GM18868 (cell line): ENCODE results near the gene TNFRSF25.

Source experiments
- ATAC-seq: cut with Tn5 transposase; IDR thresholded peaks from one replicate; pipeline ENCODE4 v1.9.1; 2021; ENCODE audit warnings: mild to moderate bottlenecking, moderate library complexity; ENCODE audit not compliant: unreplicated experiment

Gene TNFRSF25

DNA sequence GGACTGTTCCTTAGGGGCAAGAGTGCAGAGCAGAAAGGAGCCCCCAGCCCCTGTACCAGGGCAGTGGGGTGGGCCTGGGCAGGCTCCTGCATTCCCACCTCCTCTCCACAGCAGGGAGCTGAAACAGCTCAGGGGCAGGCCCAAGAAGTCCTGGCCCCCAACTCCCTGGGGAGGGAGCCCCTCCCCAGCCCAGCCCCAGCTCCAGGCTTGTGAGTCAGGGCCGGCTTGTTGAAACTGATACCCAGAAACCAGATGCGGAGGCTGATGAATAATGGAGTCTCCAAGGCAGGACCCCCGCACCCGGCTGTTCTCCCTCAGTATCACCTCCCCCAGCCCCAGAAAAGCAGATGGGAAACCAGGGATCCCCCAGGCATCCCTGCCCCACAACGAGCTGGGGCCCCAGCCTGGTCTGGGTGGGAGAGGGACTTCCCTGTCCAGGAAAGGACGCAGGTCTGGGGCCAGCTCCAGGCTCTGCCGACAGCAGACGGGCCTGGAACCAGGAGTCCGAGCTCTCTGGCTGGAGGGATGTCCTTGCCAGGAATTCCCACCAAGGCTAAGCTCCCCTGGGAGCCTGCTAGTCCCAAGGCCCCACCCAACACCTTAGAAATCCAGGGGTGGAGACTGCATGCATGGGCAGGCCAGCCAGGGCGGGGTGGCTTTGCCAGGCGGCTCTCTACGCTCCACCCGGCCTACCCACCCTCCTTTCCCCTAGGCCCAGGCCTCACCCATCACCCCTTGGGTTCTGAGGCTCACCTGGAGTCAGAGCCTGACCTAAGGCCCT is 22.8 kb upstream of the TNFRSF25 start:
- no peak for ATAC-seq

- no peak for ATAC-seq
Observed at GRCh38 chr1:6487804-6488484, 22.0 kb upstream of the TNFRSF25 start.

DNA sequence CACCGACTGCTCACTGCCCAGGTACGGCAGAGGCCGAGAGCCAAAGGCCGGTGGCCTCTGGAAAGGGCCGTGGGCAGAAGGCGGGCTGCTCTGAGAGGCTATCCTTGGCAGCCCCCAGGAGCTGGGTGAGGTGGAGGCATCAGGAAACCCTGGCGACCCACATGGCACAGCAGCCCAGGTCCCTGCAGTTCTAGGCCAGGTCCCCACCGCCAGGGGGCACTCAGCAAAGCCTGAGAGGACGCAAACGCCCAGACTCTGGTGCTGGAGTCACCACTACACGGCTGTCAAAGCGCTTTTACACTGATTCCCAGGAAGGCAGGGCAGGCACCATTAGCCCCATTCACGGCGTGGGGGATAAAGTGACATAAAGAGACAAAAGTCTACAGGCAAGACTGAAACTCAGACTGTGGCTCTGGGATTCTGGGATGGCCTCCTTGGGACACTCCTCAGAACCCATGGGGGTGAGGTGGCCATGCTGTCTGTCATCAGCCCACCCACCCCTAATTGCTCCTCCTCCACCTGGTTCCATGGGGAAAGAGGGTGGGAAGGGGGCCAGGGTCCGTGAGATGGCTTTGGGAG is 20.5 kb upstream of the TNFRSF25 start:
- ATAC-seq: peak; percentile 58

GRCh38 chr1:6485168-6486101 is 19.5 kb upstream of the TNFRSF25 start:
- no peak for ATAC-seq

DNA sequence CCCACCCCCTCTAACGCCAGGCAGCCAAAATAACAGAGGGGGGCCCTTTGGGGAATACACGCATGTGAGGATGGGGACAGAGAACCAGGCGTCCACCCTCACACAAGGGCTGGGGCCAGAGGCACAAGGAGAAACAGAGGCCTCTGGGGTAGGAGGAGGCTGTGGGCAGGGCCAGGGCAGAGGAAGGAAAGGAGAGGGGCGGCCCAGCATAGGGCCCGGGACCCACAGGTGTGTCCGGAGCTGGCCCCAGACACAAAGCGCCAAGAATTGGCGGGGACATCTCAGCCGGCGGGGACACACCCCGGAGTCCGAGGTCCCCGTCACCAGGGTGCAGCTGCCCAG is 18.8 kb upstream of the TNFRSF25 start:
- no peak for ATAC-seq

DNA sequence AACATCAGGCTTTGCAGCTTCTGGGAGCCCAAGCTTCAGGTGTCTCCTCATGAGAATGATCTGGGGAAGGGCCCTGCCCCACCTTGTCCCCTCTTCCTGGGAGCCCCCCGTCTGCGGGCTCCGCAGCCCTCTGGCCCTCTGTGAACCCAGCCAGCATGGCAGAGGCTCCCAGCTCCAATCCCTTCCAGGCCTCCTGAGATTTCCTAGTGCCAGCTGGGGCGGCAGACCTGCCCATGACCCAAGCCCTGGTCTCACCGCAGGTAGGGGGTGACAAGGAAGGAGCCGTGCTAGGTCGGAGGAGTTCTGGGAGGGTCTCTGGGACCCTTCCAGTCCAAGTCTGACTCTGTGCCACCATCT is 17.8 kb upstream of the TNFRSF25 start:
- no peak for ATAC-seq

DNA sequence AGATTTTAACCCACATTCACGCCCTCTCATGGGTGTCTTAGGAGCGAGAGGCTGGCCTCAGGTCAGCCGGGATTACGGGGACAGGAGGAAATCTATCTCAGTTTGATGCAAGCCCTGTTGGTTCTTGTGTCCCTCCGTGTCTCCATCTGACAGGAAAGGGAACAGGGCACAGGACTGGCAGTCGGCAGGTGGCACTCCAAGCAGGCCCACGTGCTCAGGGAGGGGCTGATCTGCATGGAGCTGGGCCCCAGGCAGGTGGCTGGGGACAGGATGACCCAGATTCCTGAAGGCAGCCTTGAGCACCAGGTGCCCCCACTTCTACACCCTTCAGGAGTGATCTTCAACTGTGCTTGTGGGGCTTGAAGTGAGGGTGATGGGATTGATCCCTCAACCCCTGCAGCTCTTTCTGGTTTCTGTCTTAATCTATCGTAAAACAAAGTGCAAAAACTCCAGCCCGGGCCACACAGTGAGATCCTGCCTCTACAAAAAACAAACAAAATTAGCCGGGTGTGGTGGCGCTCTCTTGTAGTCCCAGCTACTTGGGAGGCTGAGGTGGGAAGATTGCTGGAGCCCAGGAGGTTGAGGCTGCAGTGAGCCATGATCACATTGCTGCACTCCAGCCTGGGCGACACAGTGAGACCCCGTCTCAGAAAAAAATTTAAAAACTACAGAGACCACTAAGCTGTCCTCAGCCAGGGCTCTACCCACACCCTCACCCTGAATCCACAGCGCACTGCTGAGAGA is 17.2 kb upstream of the TNFRSF25 start:
- no peak for ATAC-seq

DNA sequence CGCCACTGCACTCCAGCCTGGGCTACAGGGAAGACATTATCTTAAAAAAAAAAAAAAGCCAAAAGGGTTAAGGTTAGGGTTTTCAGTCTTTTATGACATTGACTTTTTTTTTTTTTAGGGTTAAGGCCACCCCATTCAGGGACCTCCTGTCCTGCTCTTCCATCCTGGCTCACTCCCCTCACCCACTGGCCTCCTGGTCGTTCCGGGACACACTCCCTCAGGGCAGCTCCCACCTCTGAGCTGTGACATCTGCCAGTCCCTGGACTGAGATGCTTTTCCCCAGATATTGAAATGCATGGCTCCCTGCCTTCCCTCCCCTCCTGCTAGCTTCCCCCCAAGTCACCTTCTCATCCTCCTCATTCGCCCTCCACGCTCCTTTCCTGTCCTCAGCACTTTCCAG is 15.8 kb upstream of the TNFRSF25 start:
- ATAC-seq: no peak

GRCh38 chr1:6477039-6477820 is 11.3 kb upstream of the TNFRSF25 start:
- no peak for ATAC-seq

- no peak for ATAC-seq
Observed at GRCh38 chr1:6476483-6476882, 10.5 kb upstream of the TNFRSF25 start.

DNA sequence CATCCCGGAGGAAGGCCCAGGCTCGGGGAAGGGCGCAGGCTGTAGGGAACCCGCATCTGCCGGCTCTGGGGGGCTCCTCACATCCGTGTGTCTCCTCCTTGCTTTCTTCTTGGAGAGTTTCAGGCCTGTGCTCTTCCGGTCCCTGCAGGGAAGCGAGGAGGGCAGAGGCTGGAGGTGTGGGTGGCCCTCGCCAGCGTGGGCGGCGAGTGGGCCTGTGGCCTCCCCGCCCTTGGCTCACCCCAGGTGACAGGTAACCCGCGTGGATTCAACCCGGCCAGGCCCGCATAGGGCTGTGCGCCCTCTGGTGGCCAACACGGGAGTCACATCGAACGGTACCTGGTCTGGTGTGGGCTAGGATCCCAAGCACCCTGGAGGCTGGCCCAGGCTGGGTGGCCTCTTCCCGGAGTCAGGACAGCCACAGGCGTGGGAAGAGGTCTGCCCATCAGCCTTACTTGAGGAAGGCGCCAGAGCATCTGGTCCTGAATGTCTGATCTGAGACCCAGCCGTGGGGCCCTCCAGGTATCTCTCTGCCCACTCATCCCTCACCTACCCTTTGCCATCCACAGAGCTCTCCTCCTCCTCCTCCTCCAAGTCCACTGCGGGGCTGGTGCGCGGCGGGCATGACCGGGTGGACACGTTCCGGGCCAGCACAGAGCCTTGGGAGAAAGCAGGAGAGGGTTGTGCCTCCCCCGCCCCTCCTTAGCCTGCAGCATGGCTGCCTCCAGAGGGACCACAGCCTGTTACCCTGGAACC is 9.6 kb upstream of the TNFRSF25 start:
- ATAC-seq: no peak

DNA sequence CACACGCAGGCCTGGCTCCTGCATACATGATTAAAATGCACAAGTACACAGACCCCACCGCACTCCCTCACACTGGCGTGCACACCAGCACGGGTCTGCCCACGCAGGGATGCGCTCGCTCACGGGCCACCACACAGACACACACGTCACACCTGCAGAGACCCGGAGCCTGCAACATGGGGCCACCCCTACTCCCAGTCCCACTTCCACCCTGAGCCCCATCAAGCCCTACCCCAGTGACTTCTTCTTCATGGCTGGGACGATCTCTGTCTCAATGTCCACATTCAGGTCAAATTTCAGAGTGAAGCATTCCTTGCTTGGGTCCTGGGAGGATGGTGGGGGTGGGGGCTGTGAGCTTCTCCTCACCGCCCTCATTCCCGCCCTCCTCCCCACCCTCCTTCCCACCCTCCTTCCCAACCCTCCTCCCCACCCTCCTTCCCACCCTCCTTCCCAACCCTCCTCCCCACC is 8.9 kb upstream of the TNFRSF25 start:
- ATAC-seq: no peak

- ATAC-seq: no peak
Observed at GRCh38 chr1:6473974-6474814, 8.2 kb upstream of the TNFRSF25 start.

GRCh38 chr1:6473156-6473555 is 7.2 kb upstream of the TNFRSF25 start:
- no peak for ATAC-seq

DNA sequence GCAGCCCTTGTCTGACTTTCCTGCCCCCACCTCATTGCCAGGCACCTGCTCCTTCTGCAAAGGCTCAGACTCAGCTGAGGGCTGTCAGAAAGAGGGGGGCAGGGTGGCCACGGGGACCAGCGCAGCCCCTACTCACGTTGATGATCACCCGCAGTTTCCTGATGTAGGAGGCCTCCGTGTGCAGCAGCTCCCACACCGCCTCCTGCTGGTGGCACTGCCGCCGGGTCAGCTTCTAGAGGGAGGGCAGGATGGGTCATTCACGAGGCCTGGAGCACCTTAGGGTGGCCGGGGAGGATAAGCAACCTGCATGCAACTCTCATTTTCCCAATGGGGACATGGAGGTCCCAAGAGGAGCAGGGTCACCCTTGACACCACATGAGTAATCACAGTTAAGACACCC is 6.4 kb upstream of the TNFRSF25 start:
- no peak for ATAC-seq

GRCh38 chr1:6471970-6472368 is 6.0 kb upstream of the TNFRSF25 start:
- no peak for ATAC-seq

DNA sequence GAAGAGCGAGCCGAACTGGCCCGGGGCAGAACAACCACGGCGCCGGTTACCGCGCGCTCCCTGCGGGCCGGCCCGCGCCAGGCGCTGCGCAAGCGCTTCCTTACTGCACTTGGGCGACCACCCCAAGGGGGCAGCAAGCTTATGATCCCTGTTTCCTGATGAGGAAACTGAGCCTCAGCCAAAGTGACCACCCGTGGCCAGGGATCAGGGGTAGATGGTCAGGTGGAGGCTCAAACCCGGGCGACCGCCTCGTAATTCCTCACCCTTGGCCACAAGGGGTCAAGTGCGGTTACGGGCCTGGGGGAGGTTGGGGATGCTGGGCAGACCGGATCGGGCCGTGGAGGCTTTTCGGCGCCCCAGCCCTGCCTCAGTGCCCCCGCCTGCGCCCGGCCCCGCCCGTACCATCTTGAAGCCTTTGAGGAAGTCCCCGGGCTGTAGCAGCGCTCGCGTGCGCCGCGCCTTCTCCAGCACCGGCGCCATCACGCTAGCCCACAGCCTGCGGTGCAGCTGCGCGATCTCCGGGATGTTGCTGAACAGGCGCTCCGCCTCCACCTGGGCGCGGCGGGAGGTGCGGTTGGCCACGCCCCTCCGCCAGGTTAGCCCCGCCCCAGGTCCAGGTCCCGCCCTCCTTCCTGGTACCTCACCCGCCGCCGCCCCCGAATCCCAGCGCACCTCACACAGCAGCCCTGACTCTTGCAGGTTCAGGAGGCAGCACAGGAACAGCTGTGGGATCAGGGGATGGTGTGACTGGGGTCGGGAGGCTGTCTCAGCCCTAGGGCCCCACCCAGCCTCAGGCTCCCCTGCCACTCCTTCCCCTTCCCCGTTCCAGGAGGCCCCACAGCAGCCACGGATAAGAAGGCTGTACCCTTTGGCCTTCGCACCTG is 5.4 kb upstream of the TNFRSF25 start:
- ATAC-seq: no peak
